A549 (cell line): ENCODE data around the gene TXNRD1. TPM values are rescaled to one million over a fixed set of nuclear protein-coding genes. Genes with fewer than 3 reads are reported as not detected.

Source experiments
- ATAC-seq, 2 experiments: fragments of 200-7000 bp in 1 of 2; fragments of >200 bp in 1 of 2; cut with Nextera tagmentation in 1 of 2; cut with Tn5 transposase in 1 of 2; 3 replicates each; pipeline versions ENCODE4 v1.8.0 to v1.9.1; 2018 to 2020; ENCODE audit warnings: mild to moderate bottlenecking in 1 of 2, moderate library complexity in 1 of 2
- CTCF ChIA-PET: fragments of 300-600 bp; sonication (Branson Sonifier 250); formaldehyde crosslinking; extraction: SDS; loops from one replicate; lab custom pipeline; 2021; ENCODE audit warnings: antibody characterized with exemption, inconsistent platforms; lab: Yijun Ruan, JAX
- POLR2A ChIA-PET: fragments of 350-600 bp; formaldehyde crosslinking; extraction: SDS; loops from one replicate; lab custom pipeline; 2021; ENCODE audit warnings: antibody characterized with exemption, inconsistent platforms; lab: Yijun Ruan, JAX
- DNase-seq, 2 experiments: peaks; one replicate each; pipeline versions ENCODE4 v3.0.0 to v3.0.0-alpha.2; 2011 to 2016; ENCODE audit warnings: low read depth in 1 of 2, low spot score in 1 of 2
- FAIRE-seq: peaks from 2 replicates; lab custom pipeline; 2011; peaks lifted over from hg19 to GRCh38; lab: Jason Lieb, UNC
- H3K27ac ChIP-seq, 2 experiments: fragments of >200 bp; sonication (Bioruptor Twin); formaldehyde crosslinking; 3 replicates each; pipeline ENCODE4 v1.5.1; 2016 to 2017
- H3K4me1 ChIP-seq: fragments of >200 bp; sonication (Bioruptor Twin); formaldehyde crosslinking; 3 replicates; pipeline ENCODE4 v1.6.1; 2016
- H3K4me2 ChIP-seq: fragments of >200 bp; sonication (Bioruptor Twin); formaldehyde crosslinking; 3 replicates; pipeline ENCODE4 v1.6.1; 2016
- H3K4me3 ChIP-seq: fragments of >200 bp; sonication (Bioruptor Twin); formaldehyde crosslinking; 3 replicates; pipeline ENCODE4 v1.5.1; 2016
- H3K9me3 ChIP-seq: fragments of >200 bp; sonication (Bioruptor Twin); formaldehyde crosslinking; 3 replicates; pipeline ENCODE4 v1.6.1; 2016
- ATOH8 ChIP-seq: fragments of 250-450 bp; sonication (Bioruptor Pico); IDR thresholded peaks from 2 replicates; pipeline ENCODE4 v1.5.0; 2020; ENCODE audit warnings: low read depth, mild to moderate bottlenecking, moderate library complexity
- BCL3 ChIP-seq: fragments of >200 bp; sonication (Bioruptor Twin); formaldehyde crosslinking; IDR thresholded peaks from 3 replicates; pipeline ENCODE4 v1.6.1; 2016
- CEBPB ChIP-seq, 2 experiments: fragments of >200 bp in 1 of 2; sonication (Bioruptor Twin) in 1 of 2; formaldehyde crosslinking in 1 of 2; IDR thresholded peaks; 2 replicates each; pipeline ENCODE4 v1.6.1; 2012 to 2016
- CHD2 ChIP-seq: fragments of 150-350 bp; IDR thresholded peaks from 2 replicates; pipeline ENCODE4 v1.6.1; 2014; ENCODE audit warnings: low read length; ENCODE audit not compliant: partially characterized antibody
- CHD4 ChIP-seq: fragments of 200-600 bp; sonication (generic); IDR thresholded peaks from 2 replicates; pipeline ENCODE4 v1.6.1; 2016; ENCODE audit warnings: antibody characterized with exemption, mild to moderate bottlenecking, borderline replicate concordance
- EHMT2 ChIP-seq: fragments of 200-600 bp; sonication (generic); IDR thresholded peaks from 2 replicates; pipeline ENCODE4 v1.6.1; 2016; ENCODE audit warnings: antibody characterized with exemption, low read depth, mild to moderate bottlenecking, moderate library complexity
- ELK1 ChIP-seq: fragments of 150-350 bp; IDR thresholded peaks from 2 replicates; pipeline ENCODE4 v1.6.1; 2014; ENCODE audit warnings: low read depth, mild to moderate bottlenecking, low read length
- ESRRA ChIP-seq: fragments of 150-350 bp; IDR thresholded peaks from 2 replicates; pipeline ENCODE4 v1.6.1; 2014; ENCODE audit warnings: mild to moderate bottlenecking, low read length, borderline replicate concordance
- FOSL2 ChIP-seq, 2 experiments: fragments of 450-650 bp in 1 of 2; fragments of >200 bp in 1 of 2; sonication (Bioruptor Twin) in 1 of 2; formaldehyde crosslinking; IDR thresholded peaks; 2 replicates each; pipeline versions ENCODE4 v1.5.0 to v1.6.1; 2016 to 2020; ENCODE audit warnings: mild to moderate bottlenecking in 1 of 2, moderate library complexity in 1 of 2
- FOXS1 ChIP-seq: fragments of 250-450 bp; sonication (Bioruptor Pico); IDR thresholded peaks from 2 replicates; pipeline ENCODE4 v1.5.0; 2020; ENCODE audit warnings: mild to moderate bottlenecking, moderate library complexity
- HDAC2 ChIP-seq: fragments of 200-600 bp; sonication (generic); IDR thresholded peaks from 2 replicates; pipeline ENCODE4 v1.6.1; 2016
- HEYL ChIP-seq: fragments of 250-450 bp; sonication (Bioruptor Pico); IDR thresholded peaks from 2 replicates; pipeline ENCODE4 v1.8.0; 2021; ENCODE audit warnings: mild to moderate bottlenecking, moderate library complexity
- HOXA7 ChIP-seq: fragments of 250-450 bp; sonication (Bioruptor Pico); IDR thresholded peaks from 2 replicates; pipeline ENCODE4 v1.5.0; 2020; ENCODE audit warnings: mild to moderate bottlenecking, moderate library complexity
- JUN ChIP-seq, 2 experiments: fragments of >200 bp; sonication (Bioruptor Twin); formaldehyde crosslinking; IDR thresholded peaks; 2 replicates in 1 of 2; 3 replicates in 1 of 2; pipeline ENCODE4 v1.6.1; 2016 to 2017
- JUNB ChIP-seq: fragments of >200 bp; sonication (Bioruptor Twin); formaldehyde crosslinking; IDR thresholded peaks from 2 replicates; pipeline ENCODE4 v1.6.1; 2016
- MAFK ChIP-seq: fragments of 450-650 bp; IDR thresholded peaks from 2 replicates; pipeline ENCODE4 v1.6.1; 2014; ENCODE audit not compliant: partially characterized antibody
- MYC ChIP-seq: IDR thresholded peaks from 2 replicates; pipeline ENCODE4 v1.6.1; 2012; ENCODE audit warnings: mild to moderate bottlenecking, inconsistent platforms, low read length, improper control_type of control experiment, borderline replicate concordance
- NR3C1 ChIP-seq: fragments of >200 bp; sonication (Bioruptor Twin); formaldehyde crosslinking; IDR thresholded peaks from 3 replicates; pipeline ENCODE4 v1.6.1; 2017
- POLR2AphosphoS2 ChIP-seq: conservative IDR thresholded peaks from 2 replicates; pipeline ENCODE4 v1.6.1; 2012; ENCODE audit warnings: low read length, improper control_type of control experiment, inconsistent platforms
- RAD21 ChIP-seq, 2 experiments: fragments of >200 bp in 1 of 2; sonication (Bioruptor Twin) in 1 of 2; formaldehyde crosslinking in 1 of 2; IDR thresholded peaks in 1 of 2; conservative IDR thresholded peaks in 1 of 2; 2 replicates in 1 of 2; 3 replicates in 1 of 2; pipeline ENCODE4 v1.6.1; 2012 to 2018; ENCODE audit warnings: inconsistent platforms in 1 of 2
- RNF2 ChIP-seq: fragments of 200-600 bp; sonication (generic); IDR thresholded peaks from 2 replicates; pipeline ENCODE4 v1.6.1; 2016; ENCODE audit warnings: low read depth, mild to moderate bottlenecking, antibody characterized with exemption, moderate library complexity, borderline replicate concordance
- SREBF2 ChIP-seq: fragments of 450-650 bp; IDR thresholded peaks from 2 replicates; pipeline ENCODE4 v1.6.1; 2014; ENCODE audit warnings: mild to moderate bottlenecking, moderate library complexity
- ZFP36 ChIP-seq: fragments of 450-650 bp; IDR thresholded peaks from 2 replicates; pipeline ENCODE4 v1.6.1; 2014; ENCODE audit warnings: borderline replicate concordance; ENCODE audit not compliant: partially characterized antibody
- WGBS: methylation state at CpG from one replicate; pipeline ENCODE4 v1.1.6; 2017; ENCODE audit errors: missing lambda C conversion rate; 5-methylcytosine and 5-hydroxymethylcytosine counted together
- polyA plus RNA-seq, 4 experiments: library from polyadenylated mRNA; depleted of rRNA in 3 of 4; stranded (reverse); fragments of >200 nt; fragmentation: RNase III in 1 of 4; extraction: RNeasy Plus Mini Kit Qiagen cat#74134 plus additional on column Dnase treatment in 1 of 4; gene quantifications; 2 replicates in 3 of 4; 3 replicates in 1 of 4; pipeline ENCODE4 v1.2.3, GENCODE V29; 2011 to 2017

TXNRD1 gene
- polyA plus RNA-seq, 2 of the 4 experiments (the other 2 are of a cell fraction): 899 to 1,230 TPM

- ChIA-PET CTCF (interaction anchor here (0.6 to 1.5 kb wide), 6 partner anchors 9 to 38 kb away, joined by 3 to 5 read pairs (median 3); no protein-coding TSS in a partner anchor), POLR2A (interaction anchor here (0.6 to 1.4 kb wide), 2 partner anchors 37 to 52 kb away, joined by 4 to 6 read pairs; no protein-coding TSS in a partner anchor)
- Histone ChIP-seq H3K4me1 (peaks cover 28% of the 10 kb centered on the region), H3K27ac (peak overlapping the region; percentile 30 to 57; a peak in 3 of 6 replicates), H3K4me3 (no peak overlapping the region), H3K4me2 (no peak overlapping the region), H3K9me3 (no peaks in the 10 kb centered on the region)
- no peak for DNase-seq
- no peak for ATAC-seq
- TF ChIP-seq ZFP36 (no peak), FOXS1 (no peak), MAFK (peak; percentile 60), JUNB (no peak)
- FAIRE-seq: no peak
Measured at GRCh38 chr12:104257913-104258472, 42.4 kb downstream of the TXNRD1 start.

GRCh38 chr12:104258476-104259067 is 43.0 kb downstream of the TXNRD1 start:
- H3K4me1 ChIP-seq: peaks cover 34% of the 10 kb centered on the region
- FAIRE-seq: no peak
- H3K4me3 ChIP-seq: no peak overlapping the region
- POLR2A ChIA-PET: interaction anchor here (0.6 to 1.4 kb wide), 2 partner anchors 37 to 53 kb away, joined by 4 to 6 read pairs; no protein-coding TSS in a partner anchor
- H3K9me3 ChIP-seq: no peaks in the 10 kb centered on the region
- no peak for DNase-seq
- peak overlapping the region; percentile 30 to 57; a peak in 4 of 6 replicates for H3K27ac ChIP-seq
- WGBS: 77% methylated on average over 2 of the region's 2 CpGs
- no peak for ATAC-seq
- CTCF ChIA-PET: interaction anchor here (0.6 to 1.5 kb wide), 6 partner anchors 8 to 38 kb away, joined by 3 to 5 read pairs (median 3); no protein-coding TSS in a partner anchor
- TF ChIP-seq EHMT2 (no peak), FOSL2 (IDR thresholded peaks at IDR 0.05) (no peak), FOSL2 (CRISPR knock-in tag; IDR thresholded peaks at IDR 0.05) (peak; percentile 5; the same call in 1 of the 2 replicates)
- H3K4me2 ChIP-seq: no peak overlapping the region

GRCh38 chr12:104263026-104263425 is 47.4 kb downstream of the TXNRD1 start:
- H3K9me3 ChIP-seq: no peaks in the 10 kb centered on the region
- peaks cover 24% of the 10 kb centered on the region for H3K4me1 ChIP-seq
- no peak for DNase-seq
- no peak overlapping the region; the same call in 2 of the 3 replicates for H3K4me2 ChIP-seq
- WGBS: 65% methylated on average over 4 of the region's 4 CpGs
- no peak for TF ChIP-seq MYC
- TF ChIP-seq ELK1: no peak
- TF ChIP-seq JUNB: no peak
- no peak for TF ChIP-seq NR3C1
- TF ChIP-seq MAFK: no peak
- TF ChIP-seq HOXA7 (CRISPR knock-in tag): no peak
- TF ChIP-seq HDAC2: no peak
- TF ChIP-seq POLR2AphosphoS2: no peak
- TF ChIP-seq CEBPB (IDR thresholded peaks at IDR 0.05): no peak
- no peak for TF ChIP-seq CHD4
- no peak for TF ChIP-seq SREBF2
- TF ChIP-seq CHD2: no peak
- no peak for TF ChIP-seq RAD21 (conservative IDR thresholded peaks at IDR 0.05 in 1 of 2, IDR thresholded peaks at IDR 0.05 in 1 of 2)
- no peak for TF ChIP-seq RNF2
- no peak for TF ChIP-seq HEYL (CRISPR knock-in tag)
- TF ChIP-seq ATOH8 (CRISPR knock-in tag): no peak
- TF ChIP-seq FOXS1: no peak
- no peak for TF ChIP-seq ESRRA
- no peak for TF ChIP-seq JUN (IDR thresholded peaks at IDR 0.05)
- no peak for TF ChIP-seq BCL3
- ATAC-seq: peak; percentile 46 to 49; a peak in 5 of 6 replicates
- ChIA-PET POLR2A (no interaction called here), CTCF (interaction anchor here (0.6 to 1.3 kb wide), 3 partner anchors 11 to 75 kb away, joined by 3 read pairs; no protein-coding TSS in a partner anchor)
- FAIRE-seq: no peak
- peak overlapping the region; percentile 61 to 74; a peak in 4 of 6 replicates for H3K27ac ChIP-seq
- H3K4me3 ChIP-seq: no peak overlapping the region
